ENCODE measurements around the gene ARHGAP10.

- TF ChIP-seq CTCF (IDR thresholded peaks at IDR 0.05; ENCODE audit: low read depth, low read length, poor library complexity, severe bottlenecking) (no peak), EZH2phosphoT487 (IDR thresholded peaks at IDR 0.05; ENCODE audit: borderline replicate concordance, low read length) (no peak)
Observed at GRCh38 chr4:147824884-147825283, 93.0 kb downstream of the ARHGAP10 start.
